ENCODE data around the gene ANKZF1.

ANKZF1 gene

DNA sequence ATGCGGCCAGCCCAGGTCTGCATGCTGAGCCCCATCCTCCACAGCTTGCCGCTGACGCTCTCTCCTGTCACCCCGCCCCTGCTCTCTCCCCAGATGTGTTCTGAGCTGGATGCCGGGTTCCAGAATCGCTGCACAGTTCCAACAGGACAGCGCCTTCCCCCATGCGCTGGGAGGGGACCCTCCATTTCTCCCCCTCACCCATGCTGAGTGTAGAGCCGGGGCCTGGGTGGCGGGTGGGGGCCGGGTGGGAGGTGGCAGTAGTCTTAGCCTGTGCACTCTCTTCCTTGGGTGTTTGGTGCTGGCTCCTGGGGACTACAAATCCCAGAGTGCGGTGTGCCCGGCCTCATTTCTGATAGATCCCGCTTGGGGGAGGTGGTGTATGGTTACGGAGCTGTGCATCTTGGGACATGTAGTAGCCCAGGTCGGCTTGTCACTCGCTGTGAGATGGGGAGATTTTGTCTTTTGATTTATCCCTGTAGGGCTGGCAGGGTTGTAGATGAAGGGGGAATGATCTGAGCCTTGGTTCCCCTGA is 56.4 kb downstream of the ANKZF1 start:
- peak; percentile 30; the same call in 1 of the 3 replicates for ATAC-seq (ENCODE audit: insufficient read depth, low read depth)

More for the DNA sequence above, 56.4 kb downstream of the ANKZF1 start:
- Histone ChIP-seq H3K4me1 (ENCODE audit: insufficient read depth, low read length) (no peaks in the 10 kb centered on the region), H3K27me3 (ENCODE audit: insufficient read depth, low read length, poor library complexity) (no peaks in the 10 kb centered on the region), H3K4me3 (ENCODE audit: low read depth in 1 of 2, low read length in 2 of 2) (no peak overlapping the region), H4K20me1 (ENCODE audit: insufficient read depth, low read length) (no peaks in the 10 kb centered on the region; the same call in 1 of the 2 replicates), H3K79me2 (ENCODE audit: insufficient read depth, low read length) (no peaks in the 10 kb centered on the region), H2AFZ (ENCODE audit: low read depth, low read length) (no peak overlapping the region), H3K4me2 (ENCODE audit: insufficient read depth, low read length) (no peak overlapping the region), H3K9me3 (ENCODE audit: insufficient read depth, low read length, severe bottlenecking) (no peaks in the 10 kb centered on the region), H3K27ac (ENCODE audit: low read length) (no peak overlapping the region), H3K9ac (ENCODE audit: low read depth, low read length) (no peak overlapping the region), H3K36me3 (ENCODE audit: insufficient read depth, low read length) (0 out of 2 replicates have a peak, but pooled peaks cover 8% of the 10 kb centered on the region)
- DNase-seq = no peak
- TF ChIP-seq EZH2 (IDR thresholded peaks at IDR 0.05; ENCODE audit: borderline replicate concordance, low read depth, low read length, severe bottlenecking) = no peak
- TF ChIP-seq, protein P1, sequence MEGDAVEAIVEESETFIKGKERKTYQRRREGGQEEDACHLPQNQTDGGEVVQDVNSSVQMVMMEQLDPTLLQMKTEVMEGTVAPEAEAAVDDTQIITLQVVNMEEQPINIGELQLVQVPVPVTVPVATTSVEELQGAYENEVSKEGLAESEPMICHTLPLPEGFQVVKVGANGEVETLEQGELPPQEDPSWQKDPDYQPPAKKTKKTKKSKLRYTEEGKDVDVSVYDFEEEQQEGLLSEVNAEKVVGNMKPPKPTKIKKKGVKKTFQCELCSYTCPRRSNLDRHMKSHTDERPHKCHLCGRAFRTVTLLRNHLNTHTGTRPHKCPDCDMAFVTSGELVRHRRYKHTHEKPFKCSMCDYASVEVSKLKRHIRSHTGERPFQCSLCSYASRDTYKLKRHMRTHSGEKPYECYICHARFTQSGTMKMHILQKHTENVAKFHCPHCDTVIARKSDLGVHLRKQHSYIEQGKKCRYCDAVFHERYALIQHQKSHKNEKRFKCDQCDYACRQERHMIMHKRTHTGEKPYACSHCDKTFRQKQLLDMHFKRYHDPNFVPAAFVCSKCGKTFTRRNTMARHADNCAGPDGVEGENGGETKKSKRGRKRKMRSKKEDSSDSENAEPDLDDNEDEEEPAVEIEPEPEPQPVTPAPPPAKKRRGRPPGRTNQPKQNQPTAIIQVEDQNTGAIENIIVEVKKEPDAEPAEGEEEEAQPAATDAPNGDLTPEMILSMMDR (IDR thresholded peaks at IDR 0.05; ENCODE audit: borderline replicate concordance, extremely low read depth, low read length, poor library complexity, severe bottlenecking) = no peak

Data from DND-41 (cell line).